Pons (tissue), 1 donor: ENCODE measurements around the gene UBB.
"Not testable (repeated sequence)": the region's sequence is repeated elsewhere in the genome, so short reads cannot be mapped to it uniquely, and the experiment has no call there.

Experiments used
- DNase-seq: peaks from one replicate; pipeline ENCODE4 v3.0.0-alpha.2; 2016; ENCODE audit warnings: low spot score

UBB gene

GRCh38 chr17:16377941-16378341 lies 3.0 kb upstream of the UBB start:
- DNase-seq: peak; percentile 97

- no peak for DNase-seq
These were observed 2.1 kb upstream of the UBB start for GRCh38 chr17:16378636-16379282.

- no peak for DNase-seq
These were observed 1.2 kb upstream of the UBB start for GRCh38 chr17:16379654-16380053.

GRCh38 chr17:16381496-16381820 lies 567 bp downstream of the UBB start:
- no peak for DNase-seq

GRCh38 chr17:16383216-16383615 lies 2.3 kb downstream of the UBB start:
- no peak for DNase-seq

GRCh38 chr17:16383772-16384287 lies 2.9 kb downstream of the UBB start:
- no peak for DNase-seq

- DNase-seq: no peak
These were observed 3.7 kb downstream of the UBB start for GRCh38 chr17:16384557-16384956.

GRCh38 chr17:16386126-16386507 lies 5.2 kb downstream of the UBB start:
- DNase-seq: not testable (repeated sequence)

GRCh38 chr17:16391451-16391850 lies 10.6 kb downstream of the UBB start:
- DNase-seq: no peak

- not testable (repeated sequence) for DNase-seq
These were observed 11.6 kb downstream of the UBB start for GRCh38 chr17:16392491-16392890.

- not testable (repeated sequence) for DNase-seq
These were observed 15.0 kb downstream of the UBB start for GRCh38 chr17:16395887-16396286.

GRCh38 chr17:16396693-16397092 lies 15.8 kb downstream of the UBB start:
- DNase-seq: not testable (repeated sequence)

- no peak for DNase-seq
These were observed 17.7 kb downstream of the UBB start for GRCh38 chr17:16398270-16399267.

GRCh38 chr17:16403847-16404246 lies 23.0 kb downstream of the UBB start:
- not testable (repeated sequence) for DNase-seq

- no peak for DNase-seq
These were observed 26.1 kb downstream of the UBB start for GRCh38 chr17:16406742-16407674.

GRCh38 chr17:16407911-16408588 lies 27.2 kb downstream of the UBB start:
- peak; percentile 85 for DNase-seq

GRCh38 chr17:16415031-16415924 lies 34.4 kb downstream of the UBB start, which contains the start of gene TRPV2:
TSS of gene TRPV2 (plus strand) at chr17:16415571. CDS start at chr17:16417669, 2,098 bp downstream.
- no peak for DNase-seq

GRCh38 chr17:16417399-16417798 lies 36.5 kb downstream of the UBB start:
- no peak for DNase-seq

GRCh38 chr17:16417896-16418684 lies 37.2 kb downstream of the UBB start:
- no peak for DNase-seq
